OCI-LY1 (cell line): Measurements from ENCODE around the gene NCEH1.

ENCODE experiments used
- H2AFZ ChIP-seq: fragments of 200-600 bp; sonication (generic), shearing (Covaris generic); 2 replicates; pipeline ENCODE4 v1.6.0; 2014; ENCODE audit warnings: antibody characterized with exemption, mild to moderate bottlenecking, low read length
- H3F3A ChIP-seq: fragments of 200-600 bp; sonication (generic), shearing (Covaris generic); 2 replicates; pipeline ENCODE4 v1.6.0; 2014; ENCODE audit warnings: mild to moderate bottlenecking, antibody characterized with exemption, low read length, moderate library complexity; ENCODE audit not compliant: insufficient read depth
- H3K27ac ChIP-seq: fragments of 200-600 bp; sonication (generic); 2 replicates; pipeline ENCODE4 v1.5.1; 2014; ENCODE audit warnings: low read length, mixed run types, mild to moderate bottlenecking, low read depth; ENCODE audit not compliant: poor library complexity, severe bottlenecking
- H3K27me3 ChIP-seq: fragments of 200-600 bp; sonication (generic); 2 replicates; pipeline ENCODE4 v1.6.0; 2014; ENCODE audit warnings: antibody characterized with exemption, mild to moderate bottlenecking, low read length, moderate library complexity; ENCODE audit not compliant: insufficient read depth
- H3K36me3 ChIP-seq: fragments of 200-600 bp; sonication (generic); 2 replicates; pipeline ENCODE4 v1.6.1; 2014; ENCODE audit warnings: mild to moderate bottlenecking, antibody characterized with exemption, low read length, moderate library complexity, mixed read lengths; ENCODE audit not compliant: insufficient read depth
- H3K4me1 ChIP-seq: fragments of 200-600 bp; sonication (generic); 2 replicates; pipeline ENCODE4 v1.5.1; 2014; ENCODE audit warnings: mild to moderate bottlenecking, low read length, moderate library complexity; ENCODE audit not compliant: insufficient read depth, severe bottlenecking
- H3K4me2 ChIP-seq: fragments of 200-600 bp; sonication (generic), shearing (Covaris generic); 2 replicates; pipeline ENCODE4 v1.6.1; 2014; ENCODE audit warnings: low read length
- H3K4me3 ChIP-seq: fragments of 200-600 bp; sonication (generic); 2 replicates; pipeline ENCODE4 v1.5.1; 2014; ENCODE audit warnings: low read length, low read depth, mild to moderate bottlenecking, mixed read lengths; ENCODE audit not compliant: poor library complexity, severe bottlenecking
- H3K79me2 ChIP-seq: fragments of 200-600 bp; shearing (Covaris generic); 2 replicates; pipeline ENCODE4 v1.6.1; 2016; ENCODE audit warnings: mixed run types, low read length, mixed read lengths; ENCODE audit not compliant: insufficient read depth
- H3K9ac ChIP-seq: fragments of 200-600 bp; sonication (generic), shearing (Covaris generic); 2 replicates; pipeline ENCODE4 v1.6.1; 2014; ENCODE audit warnings: mild to moderate bottlenecking, low read length, mixed read lengths
- H3K9me2 ChIP-seq: fragments of 200-600 bp; sonication (generic), shearing (Covaris generic); 2 replicates; pipeline ENCODE4 v1.6.1; 2014; ENCODE audit warnings: low read depth, mild to moderate bottlenecking, low read length, mixed read lengths
- H3K9me3 ChIP-seq: fragments of 200-600 bp; shearing (Covaris generic); 2 replicates; pipeline ENCODE4 v1.6.1; 2014; ENCODE audit warnings: low read length, mixed read lengths
- H4K20me1 ChIP-seq: fragments of 200-600 bp; sonication (generic), shearing (Covaris generic); 2 replicates; pipeline ENCODE4 v1.6.0; 2016; ENCODE audit warnings: mild to moderate bottlenecking, low read length; ENCODE audit not compliant: insufficient read depth
- EZH2 ChIP-seq: fragments of 200-600 bp; sonication (generic), shearing (Covaris generic); IDR thresholded peaks from 2 replicates; pipeline ENCODE4 v1.8.0; 2017; ENCODE audit warnings: borderline replicate concordance, mixed run types, mild to moderate bottlenecking, antibody characterized with exemption, low read length, moderate library complexity, mixed read lengths
- TF ChIP-seq, protein P1 (sequence below): fragments of 200-600 bp; sonication (generic), shearing (Covaris generic); IDR thresholded peaks from 2 replicates; pipeline ENCODE4 v1.5.1; 2017; ENCODE audit warnings: mild to moderate bottlenecking, antibody characterized with exemption, low read length, moderate library complexity, mixed read lengths

Gene NCEH1

DNA sequence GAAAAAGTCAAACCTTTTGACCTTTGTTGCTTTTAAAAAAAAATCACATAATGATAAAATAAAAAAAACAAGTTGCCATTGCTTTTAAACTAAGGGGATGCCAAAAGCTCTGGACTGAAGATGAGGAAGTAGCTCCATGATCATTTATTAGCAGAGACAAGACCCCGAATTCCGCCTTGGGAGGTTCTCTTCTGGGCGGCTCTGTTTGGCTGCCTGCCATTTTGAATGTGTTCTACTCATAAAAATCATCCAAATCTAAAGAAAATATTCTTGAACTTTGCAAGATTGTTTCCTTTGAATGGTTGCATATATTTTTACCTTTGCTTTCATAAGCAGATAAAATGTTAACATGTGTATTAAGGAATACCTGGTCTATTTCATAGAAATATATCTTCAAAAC, 63.8 kb downstream of the NCEH1 start:
- H3K4me3 ChIP-seq = no peak overlapping the region
- H3K9me3 ChIP-seq = no peaks in the 10 kb centered on the region
- TF ChIP-seq, protein P1, sequence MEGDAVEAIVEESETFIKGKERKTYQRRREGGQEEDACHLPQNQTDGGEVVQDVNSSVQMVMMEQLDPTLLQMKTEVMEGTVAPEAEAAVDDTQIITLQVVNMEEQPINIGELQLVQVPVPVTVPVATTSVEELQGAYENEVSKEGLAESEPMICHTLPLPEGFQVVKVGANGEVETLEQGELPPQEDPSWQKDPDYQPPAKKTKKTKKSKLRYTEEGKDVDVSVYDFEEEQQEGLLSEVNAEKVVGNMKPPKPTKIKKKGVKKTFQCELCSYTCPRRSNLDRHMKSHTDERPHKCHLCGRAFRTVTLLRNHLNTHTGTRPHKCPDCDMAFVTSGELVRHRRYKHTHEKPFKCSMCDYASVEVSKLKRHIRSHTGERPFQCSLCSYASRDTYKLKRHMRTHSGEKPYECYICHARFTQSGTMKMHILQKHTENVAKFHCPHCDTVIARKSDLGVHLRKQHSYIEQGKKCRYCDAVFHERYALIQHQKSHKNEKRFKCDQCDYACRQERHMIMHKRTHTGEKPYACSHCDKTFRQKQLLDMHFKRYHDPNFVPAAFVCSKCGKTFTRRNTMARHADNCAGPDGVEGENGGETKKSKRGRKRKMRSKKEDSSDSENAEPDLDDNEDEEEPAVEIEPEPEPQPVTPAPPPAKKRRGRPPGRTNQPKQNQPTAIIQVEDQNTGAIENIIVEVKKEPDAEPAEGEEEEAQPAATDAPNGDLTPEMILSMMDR = no peak
- no peak for TF ChIP-seq EZH2
- H3K9ac ChIP-seq = no peak overlapping the region
- H3K27ac ChIP-seq = no peak overlapping the region
- no peaks in the 10 kb centered on the region for H3K4me1 ChIP-seq
- no peak overlapping the region for H2AFZ ChIP-seq
- no peaks in the 10 kb centered on the region for H3K36me3 ChIP-seq
- H3K4me2 ChIP-seq = no peak overlapping the region
- H3K9me2 ChIP-seq = no peaks in the 10 kb centered on the region
- no peaks in the 10 kb centered on the region for H3F3A ChIP-seq
- H3K27me3 ChIP-seq = no peaks in the 10 kb centered on the region
- no peaks in the 10 kb centered on the region for H3K79me2 ChIP-seq
- no peaks in the 10 kb centered on the region for H4K20me1 ChIP-seq

DNA sequence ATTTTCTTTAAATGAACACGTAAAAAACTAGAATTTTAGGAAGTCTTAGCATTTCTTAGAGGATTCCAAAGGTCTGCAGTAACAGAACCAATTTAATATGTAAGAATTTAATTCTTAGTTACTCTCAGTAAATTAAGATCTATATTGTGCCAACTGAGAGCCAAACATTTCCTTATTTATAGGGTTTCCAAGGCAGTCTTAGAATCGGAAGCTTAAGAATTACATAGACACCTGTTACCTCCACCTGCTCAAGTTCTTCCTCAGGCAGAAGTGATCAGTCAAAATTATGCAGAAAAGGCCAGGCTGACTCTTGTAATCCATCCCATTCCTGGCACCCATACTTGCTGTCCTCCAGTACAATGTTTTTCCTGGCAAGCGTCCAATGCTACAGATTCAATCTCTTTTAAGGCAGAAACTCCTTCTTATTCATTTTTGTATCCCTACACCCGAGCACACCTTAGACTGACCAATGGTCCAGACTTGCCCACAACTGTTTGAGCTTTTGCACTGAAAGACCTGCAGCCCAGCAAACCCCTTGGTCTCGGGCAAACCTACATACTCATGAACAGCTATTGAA, 64.3 kb downstream of the NCEH1 start:
- no peak overlapping the region for H3K4me2 ChIP-seq
- H3K36me3 ChIP-seq = no peaks in the 10 kb centered on the region
- H3K4me1 ChIP-seq = no peaks in the 10 kb centered on the region
- H3F3A ChIP-seq = no peaks in the 10 kb centered on the region
- H3K9me3 ChIP-seq = no peaks in the 10 kb centered on the region
- no peak overlapping the region for H2AFZ ChIP-seq
- H3K9ac ChIP-seq = no peak overlapping the region
- no peaks in the 10 kb centered on the region for H3K79me2 ChIP-seq
- H3K27me3 ChIP-seq = no peaks in the 10 kb centered on the region
- no peaks in the 10 kb centered on the region for H3K9me2 ChIP-seq
- no peak overlapping the region for H3K4me3 ChIP-seq
- TF ChIP-seq, protein P1 = no peak
- TF ChIP-seq EZH2 = no peak
- no peak overlapping the region for H3K27ac ChIP-seq
- no peaks in the 10 kb centered on the region for H4K20me1 ChIP-seq

GRCh38 chr3:172644258-172644657, 66.6 kb downstream of the NCEH1 start:
- Histone ChIP-seq H3K79me2 (no peaks in the 10 kb centered on the region), H3K27me3 (no peaks in the 10 kb centered on the region), H3K4me3 (no peak overlapping the region), H3K27ac (no peak overlapping the region), H3K4me2 (no peak overlapping the region), H3K4me1 (no peaks in the 10 kb centered on the region), H4K20me1 (no peaks in the 10 kb centered on the region), H3F3A (no peaks in the 10 kb centered on the region), H3K36me3 (no peaks in the 10 kb centered on the region), H2AFZ (no peak overlapping the region), H3K9ac (no peak overlapping the region), H3K9me2 (no peaks in the 10 kb centered on the region), H3K9me3 (no peaks in the 10 kb centered on the region)
- TF ChIP-seq, protein P1 = no peak
- TF ChIP-seq EZH2 = no peak
